CD1c-positive myeloid dendritic cell (primary cell): ENCODE data around the gene VSX2.

Source experiments
- DNase-seq: peaks from one replicate; pipeline ENCODE4 v3.0.0-alpha.2; 2016; ENCODE audit errors: extremely low spot score

Gene VSX2

GRCh38 chr14:74221741-74222140 lies 17.5 kb upstream of the VSX2 start:
- DNase-seq: no peak

- no peak for DNase-seq
Observed at GRCh38 chr14:74223016-74223415, 16.2 kb upstream of the VSX2 start.

DNA sequence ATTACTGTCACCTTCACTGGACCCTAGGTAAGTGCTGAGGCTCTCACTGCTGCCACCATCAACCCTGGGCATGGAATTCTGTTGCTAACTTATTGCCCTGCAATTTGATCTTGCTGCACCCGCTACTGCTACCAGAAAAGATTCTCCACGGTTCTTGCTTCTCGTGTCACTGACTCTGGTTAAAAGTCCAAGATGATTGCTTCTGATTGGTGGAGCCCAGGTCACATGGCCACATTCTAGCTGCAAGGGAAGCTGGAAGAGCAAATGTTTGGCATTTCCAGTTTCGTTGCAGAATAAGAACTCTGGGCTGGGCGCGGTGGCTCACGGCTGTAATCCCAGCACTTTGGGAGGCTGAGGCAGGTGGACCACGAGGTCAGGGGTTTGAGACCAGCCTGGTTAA lies 7.5 kb upstream of the VSX2 start:
- no peak for DNase-seq

GRCh38 chr14:74235017-74235416 lies 4.2 kb upstream of the VSX2 start:
- no peak for DNase-seq

- no peak for DNase-seq
Observed at GRCh38 chr14:74237441-74237840, 1.8 kb upstream of the VSX2 start.

DNA sequence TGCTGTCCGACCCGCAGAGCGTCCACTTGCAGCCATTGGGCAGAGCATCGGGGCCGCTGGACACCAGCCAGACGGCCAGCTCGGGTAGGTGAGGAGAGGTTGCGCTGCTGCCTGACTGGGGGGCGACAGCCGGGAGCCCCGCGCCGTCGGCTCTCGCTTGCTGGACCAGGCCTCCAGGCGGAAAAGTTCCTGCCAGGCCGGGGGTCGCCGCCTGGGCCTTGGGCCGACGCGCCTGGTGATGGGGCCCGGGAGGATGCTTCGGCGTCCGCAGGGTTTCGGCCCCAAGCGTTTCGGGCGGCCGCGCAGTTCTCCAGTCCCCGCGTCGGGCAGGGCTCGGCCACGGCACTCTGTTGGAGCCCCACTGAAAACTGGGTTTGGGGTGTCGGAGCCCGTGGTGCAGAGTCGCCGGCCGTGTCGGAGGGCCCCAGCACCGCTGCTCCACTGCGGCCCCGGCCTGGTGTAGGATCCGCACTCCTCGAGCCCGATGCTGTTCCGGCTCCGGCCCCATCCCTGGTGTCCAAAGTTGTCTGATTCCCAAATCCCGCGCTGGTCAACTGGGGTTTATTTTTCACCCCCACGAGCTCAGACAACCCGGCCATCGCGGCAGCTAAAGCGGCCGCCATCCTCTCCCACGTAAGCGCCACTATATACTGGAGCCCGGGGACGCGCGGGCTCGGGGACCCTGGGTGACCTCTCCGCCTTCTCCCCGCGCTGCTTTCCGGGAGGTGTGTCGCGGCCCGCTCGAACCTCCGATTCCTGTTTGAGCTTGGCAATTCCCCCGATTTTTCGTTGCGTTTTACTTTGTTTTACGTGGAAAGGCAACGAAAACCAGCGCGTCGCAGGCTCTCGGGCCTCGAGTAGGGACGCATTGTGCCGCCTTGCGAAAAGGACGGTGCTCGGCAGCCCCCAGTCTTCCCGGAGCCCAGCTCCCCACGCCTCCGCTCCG lies 872 bp downstream of the VSX2 start:
- DNase-seq: no peak

- no peak for DNase-seq
Observed at GRCh38 chr14:74240794-74241651, 1.8 kb downstream of the VSX2 start.

DNA sequence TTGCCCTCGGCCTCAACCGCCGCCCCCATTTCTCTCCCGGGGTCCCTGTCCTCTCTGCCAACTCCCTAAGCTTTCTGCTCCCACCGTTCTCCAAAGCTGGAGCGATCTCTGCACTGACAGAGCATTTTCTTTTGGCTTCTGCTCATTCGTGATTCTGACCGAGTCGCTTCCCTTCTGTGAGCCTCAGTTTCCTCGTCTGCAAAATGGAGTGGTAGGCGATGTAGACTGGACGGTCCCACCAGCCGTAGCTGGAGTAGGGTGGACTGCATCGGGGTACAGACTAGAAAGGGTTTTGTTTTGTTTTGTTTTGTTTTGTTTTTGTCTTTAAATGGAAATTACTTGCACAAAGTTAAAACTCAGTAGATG lies 2.4 kb downstream of the VSX2 start:
- no peak for DNase-seq

DNA sequence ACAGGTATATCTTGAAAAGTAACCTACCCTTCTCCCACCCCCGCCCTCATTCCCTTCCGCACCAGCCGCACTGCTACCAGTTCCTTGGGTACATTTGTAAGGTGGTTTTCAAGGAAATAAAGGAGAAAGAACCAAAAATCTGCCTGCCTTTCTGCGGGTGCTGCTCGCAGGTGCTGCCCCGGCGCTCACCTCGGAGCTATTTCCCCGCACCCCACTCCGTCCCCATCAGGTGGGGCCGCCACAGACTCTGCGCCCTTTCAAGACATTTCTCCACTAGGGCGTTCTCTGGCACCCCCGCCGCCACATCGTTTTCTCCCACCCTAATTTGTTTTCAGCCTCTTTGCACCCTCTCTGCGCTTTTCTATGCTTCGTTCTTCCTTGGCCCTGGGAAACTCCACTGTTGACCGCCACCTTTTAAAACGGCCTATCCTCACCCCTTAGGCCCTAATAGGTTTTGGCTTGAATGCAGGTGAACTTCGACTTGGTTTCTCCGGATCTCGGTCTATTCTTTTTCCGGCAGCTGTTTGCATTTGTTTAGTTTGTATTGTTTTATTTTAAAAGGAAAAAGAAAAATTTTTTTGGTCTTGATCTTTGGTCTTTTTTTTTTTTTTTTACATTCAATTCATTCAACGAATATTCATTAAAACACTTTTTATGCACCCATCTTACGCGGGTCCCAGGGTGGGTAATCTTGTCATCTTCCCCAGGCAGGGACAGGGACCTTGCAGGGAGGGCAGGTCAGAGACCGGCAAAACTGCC lies 3.0 kb downstream of the VSX2 start:
- no peak for DNase-seq

GRCh38 chr14:74242780-74243042 lies 3.5 kb downstream of the VSX2 start:
- no peak for DNase-seq

- DNase-seq: no peak
Observed at GRCh38 chr14:74243051-74243450, 3.8 kb downstream of the VSX2 start.

DNA sequence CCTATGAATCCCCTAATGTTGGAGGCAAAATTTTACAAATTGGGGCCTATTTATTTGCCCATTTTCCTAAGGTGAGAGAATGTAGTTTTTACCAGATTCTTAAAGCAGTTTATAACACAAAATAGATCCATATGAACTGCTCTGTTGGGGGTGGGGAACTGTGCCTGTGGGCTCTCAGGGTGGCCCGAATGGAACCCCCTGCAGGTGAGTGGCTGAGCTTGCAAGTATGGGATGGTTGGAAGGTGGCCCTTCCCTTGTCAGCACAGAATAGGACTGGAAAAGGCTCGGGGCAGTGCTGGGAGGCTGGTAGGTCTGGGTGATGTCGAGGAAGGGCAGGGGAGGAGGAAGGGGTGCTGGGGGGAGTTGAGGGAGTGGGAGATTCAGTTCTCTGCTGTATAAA lies 4.9 kb downstream of the VSX2 start:
- no peak for DNase-seq

GRCh38 chr14:74245292-74245691 lies 6.0 kb downstream of the VSX2 start:
- no peak for DNase-seq

DNA sequence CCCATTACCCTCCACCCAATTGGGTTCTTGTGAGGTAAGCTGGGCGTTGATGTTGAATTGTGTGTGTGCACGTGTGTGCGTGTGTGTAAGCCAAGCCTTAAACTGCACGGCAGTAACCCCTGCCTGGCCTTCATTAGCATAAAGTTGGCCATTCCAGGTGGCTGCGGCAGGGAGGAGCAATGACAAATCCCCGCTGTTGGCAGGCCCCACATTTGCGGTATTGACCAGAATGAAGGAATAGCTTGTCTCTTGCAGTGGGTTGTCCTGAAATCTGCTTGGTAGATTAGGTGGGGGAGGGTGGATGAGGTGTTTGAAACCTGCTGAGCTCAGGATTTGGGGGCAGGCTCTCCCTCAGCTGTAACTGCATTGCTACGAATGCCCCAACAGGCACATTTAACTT lies 7.3 kb downstream of the VSX2 start:
- DNase-seq: no peak

- DNase-seq: no peak
Observed at GRCh38 chr14:74248017-74248416, 8.8 kb downstream of the VSX2 start.

DNA sequence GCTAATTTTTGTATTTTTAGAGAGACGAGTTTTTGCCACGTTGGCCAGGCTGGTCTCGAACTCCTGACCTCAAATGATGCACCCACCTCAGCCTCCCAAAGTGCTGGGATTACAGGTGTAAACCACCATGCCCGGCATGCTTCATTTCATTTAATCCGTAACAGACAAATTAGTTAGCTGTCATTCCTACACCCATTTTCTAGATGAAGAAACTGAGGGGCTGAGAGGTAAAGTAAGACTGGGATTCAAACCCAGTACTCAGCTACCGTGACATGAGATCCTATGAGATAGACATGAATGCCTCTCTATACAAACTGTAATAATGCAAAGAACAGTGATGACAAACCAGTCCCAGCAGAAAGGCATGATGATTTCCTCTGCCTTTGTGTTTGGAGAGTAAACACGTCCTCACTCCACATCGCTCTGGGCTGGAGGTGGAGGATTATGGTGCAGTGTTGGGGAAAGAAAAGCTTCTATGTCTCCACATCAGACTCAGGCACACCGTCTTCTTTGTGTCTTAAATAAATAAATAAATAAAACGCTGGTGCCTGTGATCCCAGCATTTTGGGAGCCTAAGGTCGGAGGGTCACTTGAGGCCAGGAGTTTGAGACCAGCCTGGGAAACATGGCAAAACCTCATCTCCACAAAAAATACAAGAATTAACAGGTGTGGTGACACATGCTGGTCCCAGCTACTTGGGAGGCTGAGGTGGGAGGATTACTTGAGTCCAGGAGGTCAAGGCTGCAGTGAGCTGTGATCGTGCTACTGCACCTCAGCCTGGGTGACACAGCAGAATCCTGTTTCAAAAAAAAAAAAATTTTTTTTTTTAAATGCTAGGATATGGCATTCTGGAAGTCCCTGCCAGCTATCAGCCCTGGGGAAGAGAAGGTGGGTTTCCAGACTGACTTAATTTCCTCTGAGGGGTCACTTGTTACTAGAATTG lies 10.5 kb downstream of the VSX2 start:
- DNase-seq: no peak

DNA sequence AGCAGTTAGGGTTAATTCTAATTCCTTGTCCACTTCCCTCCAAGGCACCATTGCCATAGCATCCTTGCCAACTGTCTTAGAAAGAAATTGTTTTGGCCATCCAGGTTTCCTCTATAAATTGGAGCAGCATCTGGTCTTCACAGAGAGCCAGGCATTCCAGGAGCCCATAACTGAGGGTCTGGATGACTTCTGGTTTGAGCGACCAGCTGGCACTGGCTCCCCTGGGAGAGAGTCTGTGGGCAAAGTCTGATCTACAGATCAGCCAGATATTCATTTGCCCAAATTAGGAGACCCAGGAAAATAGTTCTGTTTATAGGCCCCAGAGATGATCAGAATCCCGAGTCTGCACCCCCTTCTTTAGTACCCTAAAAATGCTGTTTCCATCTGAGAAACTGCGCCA lies 16.0 kb downstream of the VSX2 start:
- DNase-seq: no peak

GRCh38 chr14:74257078-74257940 lies 18.1 kb downstream of the VSX2 start:
- peak; percentile 77 for DNase-seq

GRCh38 chr14:74257941-74258763 lies 18.9 kb downstream of the VSX2 start:
- no peak for DNase-seq

DNA sequence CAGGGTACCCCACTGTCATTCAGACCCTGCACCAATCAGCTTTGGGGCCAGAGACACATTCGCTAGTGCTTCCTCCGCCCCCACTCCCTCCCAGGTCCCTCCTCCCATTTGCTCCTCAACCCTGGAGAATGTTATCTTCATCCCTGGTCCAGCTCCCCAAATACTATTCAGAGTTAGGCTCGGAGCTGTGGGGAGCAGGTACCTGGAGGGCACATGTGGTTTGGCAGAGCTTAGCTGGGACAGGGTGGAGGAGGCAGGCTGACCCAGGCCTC lies 19.5 kb downstream of the VSX2 start:
- no peak for DNase-seq
